ENCODE results near the gene AP3B1. TPM values are rescaled to one million over a fixed set of nuclear protein-coding genes. Genes with fewer than 3 reads are reported as not detected.

AP3B1 gene
- total RNA-seq, 4 donors from 2014 or later = 31.2 to 42.1 (median 36.2) TPM

DNA sequence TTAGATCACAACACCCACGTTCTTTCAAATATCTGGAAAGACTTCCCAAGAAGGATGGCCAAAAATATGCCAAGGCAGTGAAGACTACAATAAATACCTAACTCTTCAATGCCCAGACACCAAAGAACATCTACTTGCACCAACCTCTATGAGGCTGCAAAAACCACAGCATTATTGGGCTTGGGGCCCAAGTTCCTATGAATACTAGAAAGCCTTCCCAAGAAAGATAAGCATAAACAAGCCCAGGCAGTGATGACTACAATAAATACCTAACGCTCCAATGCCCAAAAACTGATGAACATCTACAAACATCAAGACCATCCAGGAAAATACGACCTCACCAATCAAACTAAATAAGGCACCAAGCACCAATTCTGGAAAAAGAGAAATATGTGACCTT, 41.3 kb downstream of the AP3B1 start:
- no peaks in the 10 kb centered on the region for H3K9me3 ChIP-seq
- intact Hi-C loops (cut with DNase I) = no loop called here
- no peaks in the 10 kb centered on the region for H3K36me3 ChIP-seq
- H3K4me3 ChIP-seq = no peak overlapping the region
- TF ChIP-seq, protein P1, sequence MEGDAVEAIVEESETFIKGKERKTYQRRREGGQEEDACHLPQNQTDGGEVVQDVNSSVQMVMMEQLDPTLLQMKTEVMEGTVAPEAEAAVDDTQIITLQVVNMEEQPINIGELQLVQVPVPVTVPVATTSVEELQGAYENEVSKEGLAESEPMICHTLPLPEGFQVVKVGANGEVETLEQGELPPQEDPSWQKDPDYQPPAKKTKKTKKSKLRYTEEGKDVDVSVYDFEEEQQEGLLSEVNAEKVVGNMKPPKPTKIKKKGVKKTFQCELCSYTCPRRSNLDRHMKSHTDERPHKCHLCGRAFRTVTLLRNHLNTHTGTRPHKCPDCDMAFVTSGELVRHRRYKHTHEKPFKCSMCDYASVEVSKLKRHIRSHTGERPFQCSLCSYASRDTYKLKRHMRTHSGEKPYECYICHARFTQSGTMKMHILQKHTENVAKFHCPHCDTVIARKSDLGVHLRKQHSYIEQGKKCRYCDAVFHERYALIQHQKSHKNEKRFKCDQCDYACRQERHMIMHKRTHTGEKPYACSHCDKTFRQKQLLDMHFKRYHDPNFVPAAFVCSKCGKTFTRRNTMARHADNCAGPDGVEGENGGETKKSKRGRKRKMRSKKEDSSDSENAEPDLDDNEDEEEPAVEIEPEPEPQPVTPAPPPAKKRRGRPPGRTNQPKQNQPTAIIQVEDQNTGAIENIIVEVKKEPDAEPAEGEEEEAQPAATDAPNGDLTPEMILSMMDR (IDR thresholded peaks at IDR 0.05) = no peak
- H3K27me3 ChIP-seq = no peaks in the 10 kb centered on the region
- no peak overlapping the region for H3K27ac ChIP-seq (replicated peaks in 1 of 4)
- H3K4me1 ChIP-seq = no peaks in the 10 kb centered on the region
- WGBS = 95% methylated on average over 3 of the region's 3 CpGs
- no peak for DNase-seq (ENCODE audit: extremely low spot score)

- TF ChIP-seq, protein P1 (IDR thresholded peaks at IDR 0.05) = no peak
- TF ChIP-seq POLR2A (IDR thresholded peaks at IDR 0.05; ENCODE audit: low read depth) (no peak), EP300 (IDR thresholded peaks at IDR 0.05) (no peak), POLR2AphosphoS5 (IDR thresholded peaks at IDR 0.05) (no peak)
- intact Hi-C loops (cut with DNase I) = no loop called here
- H3K4me1 ChIP-seq = no peaks in the 10 kb centered on the region
- no peak overlapping the region for H3K4me3 ChIP-seq
- WGBS = 93% methylated on average over 4 of the region's 5 CpGs
- no peaks in the 10 kb centered on the region for H3K36me3 ChIP-seq
- no peak overlapping the region for H3K27ac ChIP-seq (replicated peaks in 1 of 4)
- DNase-seq (ENCODE audit: extremely low spot score) = no peak
- no peaks in the 10 kb centered on the region for H3K9me3 ChIP-seq
- H3K27me3 ChIP-seq = no peaks in the 10 kb centered on the region
These were observed 41.8 kb downstream of the AP3B1 start for GRCh38 chr5:78252715-78253114.

- H3K4me1 ChIP-seq = no peaks in the 10 kb centered on the region
- 96% methylated on average over 7 of the region's 7 CpGs for WGBS
- no peaks in the 10 kb centered on the region for H3K27me3 ChIP-seq
- no peak overlapping the region for H3K27ac ChIP-seq (replicated peaks in 1 of 4)
- intact Hi-C loops (cut with DNase I) = no loop called here
- H3K36me3 ChIP-seq = no peaks in the 10 kb centered on the region
- DNase-seq (ENCODE audit: extremely low spot score) = no peak
- no peak for TF ChIP-seq POLR2AphosphoS5 (IDR thresholded peaks at IDR 0.05)
- TF ChIP-seq, protein P1 (IDR thresholded peaks at IDR 0.05) = no peak
- TF ChIP-seq EP300 (IDR thresholded peaks at IDR 0.05) = no peak
- no peak for TF ChIP-seq POLR2A (IDR thresholded peaks at IDR 0.05; ENCODE audit: low read depth)
- no peak overlapping the region for H3K4me3 ChIP-seq
- H3K9me3 ChIP-seq = no peaks in the 10 kb centered on the region
These were observed 42.7 kb downstream of the AP3B1 start for GRCh38 chr5:78251663-78252284.

DNA sequence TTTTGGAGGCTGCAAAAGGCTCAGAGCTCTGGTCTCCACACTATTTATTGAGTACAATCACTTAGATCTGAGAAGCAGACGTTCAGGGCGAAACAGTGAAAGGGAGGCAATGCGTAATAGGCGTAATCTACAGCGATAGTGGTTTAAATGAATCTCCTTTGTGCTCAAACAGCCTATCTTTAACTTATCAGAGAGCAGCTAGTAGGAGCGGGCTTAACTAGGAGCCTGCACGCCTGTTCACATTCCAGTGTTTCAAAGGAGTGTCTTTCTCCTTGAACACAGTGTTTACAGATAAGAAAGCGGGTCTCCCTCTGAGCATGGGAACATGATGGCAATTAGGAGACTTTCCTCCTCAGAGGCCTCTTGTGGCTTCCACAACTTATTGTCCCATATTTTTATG, 49.4 kb downstream of the AP3B1 start:
- WGBS = 95% methylated on average over 8 of the region's 8 CpGs
- peaks cover 0 to 6% (median 0%) of the 10 kb centered on the region in 4 donors for H3K4me1 ChIP-seq
- no peak overlapping the region for H3K27ac ChIP-seq (replicated peaks in 1 of 4)
- H3K27me3 ChIP-seq = no peaks in the 10 kb centered on the region
- H3K4me3 ChIP-seq = no peak overlapping the region
- H3K9me3 ChIP-seq = no peaks in the 10 kb centered on the region
- intact Hi-C loops (cut with DNase I) = no loop called here
- TF ChIP-seq, protein P1 (IDR thresholded peaks at IDR 0.05) = no peak
- no peak for TF ChIP-seq EP300 (IDR thresholded peaks at IDR 0.05)
- TF ChIP-seq POLR2AphosphoS5 (IDR thresholded peaks at IDR 0.05) = no peak
- TF ChIP-seq POLR2A (IDR thresholded peaks at IDR 0.05; ENCODE audit: low read depth) = no peak
- no peak for DNase-seq (ENCODE audit: extremely low spot score)
- no peaks in the 10 kb centered on the region for H3K36me3 ChIP-seq

- no peak overlapping the region for H3K27ac ChIP-seq (replicated peaks in 1 of 4)
- H3K4me1 ChIP-seq = peaks cover 0 to 6% (median 0%) of the 10 kb centered on the region in 4 donors
- intact Hi-C loops (cut with DNase I) = no loop called here
- no peak for TF ChIP-seq POLR2AphosphoS5 (IDR thresholded peaks at IDR 0.05)
- TF ChIP-seq POLR2A (IDR thresholded peaks at IDR 0.05; ENCODE audit: low read depth) = no peak
- no peak for TF ChIP-seq EP300 (IDR thresholded peaks at IDR 0.05)
- TF ChIP-seq, protein P1 (IDR thresholded peaks at IDR 0.05) = no peak
- H3K9me3 ChIP-seq = no peaks in the 10 kb centered on the region
- no peaks in the 10 kb centered on the region for H3K27me3 ChIP-seq
- H3K4me3 ChIP-seq = no peak overlapping the region
- peaks cover 0 to 4% (median 0%) of the 10 kb centered on the region in 4 donors for H3K36me3 ChIP-seq
- DNase-seq (ENCODE audit: extremely low spot score) = no peak
These were observed 50.9 kb downstream of the AP3B1 start for GRCh38 chr5:78243639-78244038.
